VCaP (cell line): ENCODE results near the gene MYO16.

Experiments used
- H3K27ac ChIP-seq: fragments of 450-650 bp; 2 replicates; pipeline ENCODE4 v1.5.1; 2017
- TF ChIP-seq, protein P1 (sequence below): fragments of 450-650 bp; conservative IDR thresholded peaks from 2 replicates; pipeline ENCODE4 v1.5.1; 2017; ENCODE audit warnings: mild to moderate bottlenecking, moderate library complexity

MYO16 gene

GRCh38 chr13:108662528-108662927, 33.1 kb downstream of the MYO16 start:
- TF ChIP-seq, protein P1, sequence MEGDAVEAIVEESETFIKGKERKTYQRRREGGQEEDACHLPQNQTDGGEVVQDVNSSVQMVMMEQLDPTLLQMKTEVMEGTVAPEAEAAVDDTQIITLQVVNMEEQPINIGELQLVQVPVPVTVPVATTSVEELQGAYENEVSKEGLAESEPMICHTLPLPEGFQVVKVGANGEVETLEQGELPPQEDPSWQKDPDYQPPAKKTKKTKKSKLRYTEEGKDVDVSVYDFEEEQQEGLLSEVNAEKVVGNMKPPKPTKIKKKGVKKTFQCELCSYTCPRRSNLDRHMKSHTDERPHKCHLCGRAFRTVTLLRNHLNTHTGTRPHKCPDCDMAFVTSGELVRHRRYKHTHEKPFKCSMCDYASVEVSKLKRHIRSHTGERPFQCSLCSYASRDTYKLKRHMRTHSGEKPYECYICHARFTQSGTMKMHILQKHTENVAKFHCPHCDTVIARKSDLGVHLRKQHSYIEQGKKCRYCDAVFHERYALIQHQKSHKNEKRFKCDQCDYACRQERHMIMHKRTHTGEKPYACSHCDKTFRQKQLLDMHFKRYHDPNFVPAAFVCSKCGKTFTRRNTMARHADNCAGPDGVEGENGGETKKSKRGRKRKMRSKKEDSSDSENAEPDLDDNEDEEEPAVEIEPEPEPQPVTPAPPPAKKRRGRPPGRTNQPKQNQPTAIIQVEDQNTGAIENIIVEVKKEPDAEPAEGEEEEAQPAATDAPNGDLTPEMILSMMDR: no peak
- no peak overlapping the region for H3K27ac ChIP-seq

DNA sequence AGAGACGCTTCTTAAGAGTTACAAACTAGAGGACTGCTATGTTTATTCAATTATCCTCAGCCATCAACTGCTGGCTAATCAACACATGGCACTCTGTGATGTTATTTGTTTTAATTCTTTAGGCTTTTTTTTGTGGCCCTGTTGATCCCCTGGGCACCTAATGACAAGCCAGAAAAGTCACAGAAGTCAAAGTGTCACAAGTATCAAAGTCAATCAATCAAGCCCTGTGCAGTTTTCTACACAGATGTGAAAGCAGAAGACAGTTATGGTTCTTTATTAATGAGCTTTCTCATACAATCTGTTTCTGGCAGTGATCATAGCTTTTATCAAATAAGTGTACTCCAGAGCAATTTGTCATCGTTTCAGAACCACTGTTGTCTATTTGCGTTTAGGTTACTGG, 34.3 kb downstream of the MYO16 start:
- TF ChIP-seq, protein P1: no peak
- H3K27ac ChIP-seq: no peak overlapping the region

- TF ChIP-seq, protein P1: no peak
- no peak overlapping the region for H3K27ac ChIP-seq
These were observed 37.8 kb downstream of the MYO16 start for GRCh38 chr13:108667205-108667604.

GRCh38 chr13:108669381-108669780, 40.0 kb downstream of the MYO16 start:
- TF ChIP-seq, protein P1: no peak
- no peak overlapping the region for H3K27ac ChIP-seq

DNA sequence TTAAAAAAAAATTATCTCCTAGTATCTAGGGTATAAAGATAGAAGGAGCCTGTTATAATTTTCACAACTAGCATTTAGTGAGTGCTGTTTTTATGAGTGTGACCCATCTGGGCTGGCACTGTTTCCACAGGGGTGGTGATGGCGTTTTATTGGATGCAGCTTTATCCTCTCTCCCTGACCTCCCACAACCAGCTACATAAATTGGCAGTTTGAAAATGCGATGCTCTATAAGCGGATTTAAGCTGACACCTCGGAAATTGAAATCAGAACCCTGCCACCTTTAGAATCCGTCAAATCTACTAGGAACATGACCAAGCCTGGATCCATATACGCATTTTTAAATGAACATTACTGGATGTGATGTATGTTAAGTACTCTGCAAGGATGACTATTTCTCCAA, 44.9 kb downstream of the MYO16 start:
- TF ChIP-seq, protein P1: no peak
- H3K27ac ChIP-seq: no peak overlapping the region

GRCh38 chr13:108674771-108675170, 45.4 kb downstream of the MYO16 start:
- TF ChIP-seq, protein P1: no peak
- H3K27ac ChIP-seq: no peak overlapping the region

DNA sequence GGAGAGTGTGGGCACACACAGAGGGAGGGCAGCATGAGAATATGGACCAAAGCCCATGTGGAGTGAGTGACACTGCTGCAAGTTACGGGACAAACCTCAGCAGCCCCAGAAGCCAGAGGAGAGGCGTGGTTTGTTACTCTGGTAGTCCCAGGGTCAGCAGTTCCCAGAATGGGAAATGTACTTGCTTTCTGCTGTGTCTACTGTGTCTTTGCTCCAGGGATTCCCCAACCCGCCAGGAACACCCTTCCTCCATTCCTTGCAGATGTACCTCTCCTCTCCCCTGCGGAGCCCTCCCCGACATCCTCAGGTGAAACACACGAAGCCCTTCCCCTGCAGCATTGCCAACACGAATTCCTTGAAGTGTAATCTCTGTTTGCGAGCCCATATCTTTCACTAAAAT, 47.2 kb downstream of the MYO16 start:
- TF ChIP-seq, protein P1: no peak

DNA sequence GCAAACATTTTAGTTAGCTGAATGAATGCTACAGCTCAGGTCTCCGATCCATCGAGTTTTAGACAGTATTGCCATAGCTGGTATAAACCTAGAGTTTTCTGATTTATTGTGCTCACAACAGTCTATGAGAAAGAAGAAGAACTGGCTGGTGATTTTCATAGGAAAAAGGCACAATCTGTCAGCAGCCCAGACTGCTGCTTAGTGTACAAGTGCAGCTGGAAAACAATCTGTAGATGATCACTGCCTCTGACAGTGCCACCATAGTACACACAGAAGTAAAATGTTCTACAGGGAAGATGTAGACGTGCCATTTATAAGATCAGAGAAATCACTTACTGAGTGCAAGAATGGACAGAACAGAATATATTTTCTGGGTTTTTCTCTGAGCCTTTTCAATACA, 48.4 kb downstream of the MYO16 start:
- H3K27ac ChIP-seq: no peak overlapping the region
- TF ChIP-seq, protein P1: no peak

More for the DNA sequence above, 47.2 kb downstream of the MYO16 start:
- no peak overlapping the region for H3K27ac ChIP-seq
